ENCODE data around the gene SLC25A4.
"Not testable (repeated sequence)": the region's sequence is repeated elsewhere in the genome, so short reads cannot be mapped to it uniquely, and the experiment has no call there.

SLC25A4 gene

DNA sequence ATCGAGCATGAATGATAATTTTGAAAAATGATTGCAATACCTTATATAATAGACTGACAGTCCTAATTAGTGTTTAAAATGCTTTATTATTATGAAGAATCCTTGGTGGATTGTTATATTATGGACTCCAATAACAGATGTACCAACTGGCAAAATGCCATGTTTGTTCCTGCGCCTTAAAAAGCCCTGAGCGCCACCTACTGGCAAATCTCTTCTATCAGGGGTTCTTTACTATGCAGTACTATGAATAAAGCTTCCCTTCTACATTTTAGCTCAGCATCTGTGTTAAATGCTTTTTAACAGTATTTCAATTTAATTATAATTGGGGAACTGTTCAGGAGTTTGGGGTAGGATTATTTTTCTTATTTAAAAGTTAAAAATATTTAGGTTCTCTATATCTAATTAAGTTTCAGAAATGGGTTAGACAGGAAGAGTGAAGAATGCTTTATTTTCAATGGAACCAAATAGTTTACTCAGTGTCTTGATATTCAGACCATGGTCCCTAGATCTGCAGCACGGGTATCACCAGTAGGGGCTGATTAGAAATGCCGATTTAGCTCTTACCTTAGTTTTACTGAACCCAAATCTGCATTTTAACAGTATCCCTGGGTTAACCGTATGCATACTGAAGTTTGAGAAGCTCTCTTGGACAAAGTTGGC is 40.7 kb downstream of the SLC25A4 start:
- peak; percentile 71 for DNase-seq (ENCODE audit: low spot score)

DNA sequence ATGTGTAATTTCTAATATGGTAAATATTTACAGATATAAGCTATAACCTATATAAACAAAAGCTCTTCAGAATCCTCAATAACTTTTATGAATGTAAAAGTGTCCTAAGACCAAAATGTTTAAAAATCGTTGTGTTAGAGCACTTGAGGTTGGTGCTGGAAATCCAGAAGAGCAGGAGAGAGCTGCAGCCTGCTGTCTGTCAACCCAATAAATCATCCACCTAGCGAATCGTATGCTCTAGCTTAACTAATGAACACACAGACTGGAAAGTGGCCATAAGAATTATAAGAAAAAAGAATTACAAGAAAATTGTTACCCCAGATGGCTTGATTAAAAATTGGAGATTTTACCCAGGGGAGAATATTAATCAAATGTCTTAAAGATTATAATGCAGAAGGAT is 43.7 kb downstream of the SLC25A4 start:
- no peak for DNase-seq (ENCODE audit: low spot score)

DNA sequence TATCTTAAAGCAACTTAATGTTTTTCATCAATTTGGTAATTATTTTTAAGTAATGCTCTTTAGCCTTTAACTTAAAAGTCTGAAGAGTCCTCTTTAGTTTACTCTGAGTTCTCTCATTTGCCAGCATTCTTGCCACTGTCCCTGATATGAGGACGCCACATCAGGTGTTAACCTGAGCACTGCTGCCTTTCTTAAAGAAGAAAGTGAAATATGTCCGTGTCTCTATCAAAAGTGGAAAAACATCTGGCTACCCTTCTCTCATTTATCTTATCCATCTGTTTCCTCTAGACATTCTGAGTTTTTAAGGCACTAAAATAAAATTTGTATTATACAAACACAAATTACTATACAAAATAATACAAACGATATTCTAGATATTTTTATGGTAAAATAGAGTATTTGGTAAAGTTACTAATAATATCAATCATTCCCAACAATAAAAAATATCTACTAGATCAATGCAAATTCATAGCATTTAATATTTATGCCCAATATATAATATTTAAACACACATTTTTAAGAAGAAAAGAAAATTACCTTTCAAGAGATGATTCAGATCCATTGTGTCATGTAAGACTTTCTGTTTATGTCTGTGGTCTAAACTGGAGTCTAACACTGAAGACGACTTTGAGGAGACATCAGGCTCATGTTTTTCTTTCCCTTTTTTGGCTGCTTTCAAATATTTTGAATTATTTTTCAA is 46.7 kb downstream of the SLC25A4 start:
- no peak for DNase-seq (ENCODE audit: low spot score)

DNA sequence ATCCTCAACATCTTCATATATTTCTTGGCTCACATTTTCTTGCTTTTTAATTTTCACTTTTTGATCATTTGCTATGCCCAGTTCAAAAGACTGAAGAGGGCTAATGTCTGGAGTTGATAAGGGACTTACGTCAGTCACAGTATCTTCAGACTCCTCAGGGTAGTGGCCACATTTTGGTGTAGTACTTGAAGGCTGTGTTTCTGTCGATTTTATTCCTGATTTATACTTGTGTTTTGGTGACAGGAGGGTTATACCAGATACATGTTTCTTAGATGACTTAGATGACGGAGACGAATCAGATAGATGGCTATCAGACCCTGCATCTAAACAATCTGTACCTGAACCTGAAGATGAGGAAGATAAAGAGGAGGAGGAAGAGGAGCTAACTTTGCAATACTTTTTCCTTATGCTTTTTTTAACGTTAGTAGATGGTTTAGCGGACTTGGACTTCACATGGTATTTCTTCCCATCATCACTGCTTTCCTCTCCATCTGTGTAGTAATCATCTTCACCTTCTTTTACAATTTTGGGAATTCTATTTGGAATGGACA is 47.3 kb downstream of the SLC25A4 start:
- DNase-seq (ENCODE audit: low spot score) = no peak

DNA sequence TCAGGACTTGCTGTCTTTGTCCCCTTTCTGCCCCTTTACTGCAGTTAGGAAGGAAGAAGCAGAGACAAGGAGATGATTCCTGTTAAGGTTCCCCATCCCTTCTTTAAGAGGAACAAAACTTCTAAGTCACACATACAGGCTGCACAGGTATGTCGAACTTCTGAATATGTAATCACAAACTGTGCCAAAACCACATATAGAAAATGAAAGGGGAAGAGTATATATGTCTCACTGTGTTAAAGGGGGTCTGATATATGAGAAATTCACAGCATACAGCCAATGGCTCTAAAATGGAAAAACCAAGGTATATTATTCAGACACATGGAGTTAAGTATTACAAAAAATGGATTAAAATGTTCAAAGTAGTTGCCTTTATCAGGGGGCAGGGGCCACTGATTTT is 49.0 kb downstream of the SLC25A4 start:
- no peak for DNase-seq (ENCODE audit: low spot score)

DNA sequence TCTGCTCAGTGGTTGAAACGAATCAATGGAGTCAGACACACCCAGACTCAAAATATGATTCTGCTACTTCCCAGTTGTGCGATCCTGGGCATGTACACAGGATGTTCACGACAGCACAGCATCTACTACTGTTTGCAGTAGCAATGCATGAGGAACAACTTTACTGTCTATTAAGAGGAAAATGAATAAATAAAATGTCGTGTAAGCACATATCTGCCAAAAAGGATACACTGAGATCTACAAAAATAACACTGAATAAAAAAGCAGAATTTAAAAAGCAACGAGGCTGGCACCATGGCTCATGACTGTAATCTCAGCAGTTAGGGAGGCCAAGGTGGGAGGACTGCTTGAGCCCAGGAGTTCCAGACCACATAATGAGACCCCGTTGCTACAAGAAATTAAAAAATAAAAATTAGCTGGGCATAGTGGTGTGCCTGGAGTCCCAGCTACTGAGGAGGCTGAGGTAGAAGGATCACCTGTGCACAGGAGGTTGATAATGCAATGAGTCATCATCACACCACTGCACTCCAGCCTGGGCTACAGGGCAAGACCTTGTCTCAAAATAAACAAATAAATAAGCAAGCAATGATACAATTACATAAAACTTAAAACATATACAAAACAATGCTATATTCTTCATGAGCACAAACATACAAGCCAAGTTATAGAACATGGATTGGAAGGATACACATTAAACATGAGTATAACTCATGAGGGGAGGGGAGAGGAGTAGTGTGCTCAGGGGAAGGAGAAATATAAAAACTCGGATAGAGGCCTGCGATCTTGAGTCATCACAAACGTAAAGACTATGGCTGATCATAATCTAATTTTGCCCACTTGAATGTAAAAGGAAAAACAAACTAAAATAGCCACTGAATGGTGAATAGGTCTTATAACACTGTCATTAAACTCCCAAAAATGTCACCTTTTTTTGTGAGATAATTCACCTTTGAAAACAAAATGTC is 52.1 kb downstream of the SLC25A4 start:
- no peak for DNase-seq (ENCODE audit: low spot score)

DNA sequence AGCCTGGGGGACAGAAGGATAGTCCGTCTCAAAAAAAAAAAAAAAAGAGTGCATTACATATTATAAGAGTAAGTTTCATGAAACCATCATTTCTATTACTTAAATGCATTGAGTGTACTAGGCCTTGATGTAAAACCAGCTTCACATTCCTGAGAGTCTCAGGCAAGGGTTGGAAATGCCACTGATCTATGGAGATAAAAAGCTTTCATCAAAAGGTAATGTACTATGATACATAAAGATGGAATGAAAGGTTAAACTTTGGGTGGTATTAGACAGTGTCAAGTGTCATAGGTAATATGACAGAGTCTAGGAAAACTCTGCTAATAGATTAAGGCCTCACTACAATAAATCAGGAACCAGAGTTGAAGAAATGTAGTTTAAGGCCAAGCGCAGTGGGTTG is 53.4 kb downstream of the SLC25A4 start:
- DNase-seq (ENCODE audit: low spot score) = no peak

DNA sequence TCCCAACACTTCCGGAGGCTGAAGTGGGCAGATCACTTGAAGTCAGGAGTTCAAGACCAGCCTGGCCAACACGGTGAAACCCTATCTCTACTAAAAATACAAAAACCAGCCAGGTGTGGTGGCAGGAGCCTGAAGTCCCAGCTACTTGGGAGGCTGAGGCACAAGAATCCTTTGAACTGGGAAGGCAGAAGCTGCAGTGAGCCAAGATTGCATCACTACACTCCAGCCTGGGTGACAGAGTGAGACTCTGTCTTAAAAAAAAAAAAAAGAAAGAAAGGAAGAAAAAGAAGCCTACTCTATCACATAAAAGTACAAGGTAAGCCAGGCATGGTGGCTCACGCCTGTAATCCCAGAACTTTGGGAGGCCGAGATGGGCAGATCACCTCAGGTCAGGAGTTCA is 55.1 kb downstream of the SLC25A4 start:
- DNase-seq (ENCODE audit: low spot score) = not testable (repeated sequence)
